CD4-positive, alpha-beta T cell treated with Interleukin-2 at 100 ng/mL for 4 hours (primary cell): ENCODE data around the gene PLEKHM3.

ENCODE experiments used
- DNase-seq: peaks from one replicate; pipeline ENCODE4 v3.0.0-alpha.2; 2020; ENCODE audit warnings: low spot score

The PLEKHM3 gene

DNA sequence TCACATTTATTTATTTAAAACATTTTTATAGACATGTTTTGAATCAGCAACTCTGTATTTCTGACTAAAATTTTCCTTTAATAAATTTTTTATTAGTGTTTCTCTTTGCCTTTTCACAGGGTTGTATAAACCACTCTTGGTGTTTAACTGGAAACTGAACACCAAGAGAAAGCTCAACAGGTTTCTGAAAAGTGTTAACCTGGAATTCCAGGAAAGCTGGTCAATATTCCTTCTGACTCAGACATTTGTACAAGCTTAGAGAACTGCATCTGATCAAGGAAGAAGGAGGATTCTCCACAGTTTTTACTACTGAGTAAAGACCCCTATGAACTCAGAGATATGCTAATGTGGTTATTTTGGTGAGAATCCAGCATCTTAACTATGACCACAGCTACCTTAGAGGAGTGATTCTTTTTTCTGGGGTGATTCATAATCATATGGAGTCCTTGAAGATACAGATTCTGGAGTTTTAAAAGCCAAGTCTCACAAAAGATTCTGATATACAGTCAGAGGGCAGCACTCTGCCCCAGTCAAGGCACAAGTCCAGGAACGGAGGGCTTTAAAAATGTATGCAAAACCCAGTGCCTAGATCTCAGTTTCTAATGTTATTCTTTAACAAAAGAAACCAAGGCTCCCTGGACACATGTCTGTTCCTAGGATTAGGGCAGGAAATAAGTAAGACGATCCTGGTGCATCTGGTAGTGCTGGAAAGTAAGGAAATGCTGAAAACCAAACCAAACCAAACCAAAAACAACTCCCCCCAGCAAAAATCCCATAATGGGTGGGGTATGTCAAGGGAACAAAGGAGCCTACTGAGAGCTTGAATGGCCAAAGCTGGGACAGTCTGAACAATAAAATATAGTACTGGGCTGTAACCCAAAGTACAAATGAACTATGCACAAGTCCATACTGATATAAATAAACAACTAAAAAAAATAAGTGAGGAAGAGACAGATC, 170.6 kb downstream of the PLEKHM3 start:
- DNase-seq, result no peak

DNA sequence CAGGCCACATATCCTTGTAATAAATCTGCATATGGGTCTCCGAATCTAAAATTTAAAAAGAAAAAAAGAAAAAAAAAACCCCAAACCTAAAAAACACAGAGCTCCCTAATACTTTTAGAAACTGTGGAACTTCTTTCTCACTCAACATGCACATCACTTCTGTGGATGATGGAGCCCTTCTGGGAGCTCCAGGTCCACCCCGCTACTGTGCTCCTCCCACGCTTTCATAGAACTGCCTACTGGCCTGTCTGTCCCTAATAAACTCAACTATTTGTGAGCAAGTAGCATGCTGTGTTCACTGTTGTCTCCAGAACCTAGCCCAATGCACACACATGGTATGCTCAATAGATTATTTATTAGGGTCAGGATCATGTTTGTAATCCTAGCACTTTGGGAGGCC, 172.5 kb downstream of the PLEKHM3 start:
- no peak for DNase-seq

DNA sequence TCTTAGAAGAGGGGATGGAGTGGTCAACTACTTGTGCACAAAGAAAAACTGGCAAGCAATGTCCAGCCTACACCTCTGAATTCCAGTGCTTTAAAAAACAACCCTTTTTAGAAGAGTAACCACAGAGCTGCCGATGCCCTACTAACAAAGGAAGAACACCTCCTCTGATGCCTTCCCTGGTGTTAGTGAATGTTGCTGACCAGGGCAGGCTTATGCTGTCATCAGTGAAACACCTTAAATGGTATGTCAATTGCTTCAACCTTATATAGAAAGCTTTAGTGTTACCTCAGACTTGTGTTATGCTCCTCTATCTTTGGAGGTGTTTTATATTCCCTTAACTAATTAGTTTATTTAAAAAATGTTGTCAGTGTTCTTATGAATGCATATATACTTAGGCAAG, 175.9 kb downstream of the PLEKHM3 start:
- no peak for DNase-seq

DNA sequence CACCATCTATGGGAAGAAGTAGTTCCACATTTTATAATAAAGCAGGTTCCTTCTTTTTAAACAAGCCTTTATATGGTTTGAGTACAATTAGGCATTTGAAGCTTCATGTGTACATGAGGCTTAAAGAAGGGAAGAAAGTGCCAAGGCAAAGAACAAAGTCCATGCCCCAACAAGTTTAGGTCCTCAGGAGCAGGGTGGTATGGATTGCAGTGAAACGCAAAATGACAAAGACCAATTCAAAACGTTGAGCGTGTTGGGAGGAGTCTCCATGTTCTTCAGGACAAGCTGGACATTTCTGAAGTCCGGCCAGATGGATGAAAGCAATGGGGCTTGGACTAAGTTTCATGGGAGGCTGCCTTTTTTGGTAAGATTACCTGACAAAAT, 176.8 kb downstream of the PLEKHM3 start:
- no peak for DNase-seq

DNA sequence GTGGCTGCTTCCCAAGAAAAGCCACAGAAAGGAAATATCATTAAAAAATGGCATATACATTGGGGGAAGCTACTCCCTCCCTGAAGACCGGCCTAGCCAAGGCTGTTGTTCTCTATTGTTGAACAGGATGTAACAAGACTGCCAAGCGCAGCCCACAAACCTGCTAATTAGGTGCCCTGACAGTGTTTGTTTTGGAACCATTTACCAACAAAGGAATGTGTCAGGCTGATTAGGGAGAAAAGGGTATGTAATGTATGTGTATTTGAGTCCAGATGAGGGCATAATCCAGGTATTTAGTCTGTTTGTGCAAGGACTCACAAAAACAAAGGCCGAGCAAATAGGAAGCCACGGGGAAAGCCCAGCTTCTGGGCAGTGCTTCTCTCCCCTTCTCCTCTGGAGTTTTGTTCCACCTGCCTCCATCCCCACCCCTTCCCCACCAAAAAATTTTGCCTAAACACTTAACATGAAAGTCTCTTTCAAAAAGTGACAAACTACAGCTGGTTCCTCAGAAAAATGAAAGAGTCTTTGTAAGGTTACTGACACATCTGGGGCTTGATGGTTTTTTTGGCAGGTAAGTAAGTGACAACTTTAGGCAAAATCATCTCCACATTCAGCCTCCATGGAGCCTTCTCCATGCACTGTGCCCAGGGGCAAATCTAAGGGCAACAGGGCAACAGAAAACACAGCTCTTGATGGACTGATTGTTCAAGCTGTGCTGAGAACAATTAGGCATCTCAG, 177.4 kb downstream of the PLEKHM3 start:
- DNase-seq, result no peak

DNA sequence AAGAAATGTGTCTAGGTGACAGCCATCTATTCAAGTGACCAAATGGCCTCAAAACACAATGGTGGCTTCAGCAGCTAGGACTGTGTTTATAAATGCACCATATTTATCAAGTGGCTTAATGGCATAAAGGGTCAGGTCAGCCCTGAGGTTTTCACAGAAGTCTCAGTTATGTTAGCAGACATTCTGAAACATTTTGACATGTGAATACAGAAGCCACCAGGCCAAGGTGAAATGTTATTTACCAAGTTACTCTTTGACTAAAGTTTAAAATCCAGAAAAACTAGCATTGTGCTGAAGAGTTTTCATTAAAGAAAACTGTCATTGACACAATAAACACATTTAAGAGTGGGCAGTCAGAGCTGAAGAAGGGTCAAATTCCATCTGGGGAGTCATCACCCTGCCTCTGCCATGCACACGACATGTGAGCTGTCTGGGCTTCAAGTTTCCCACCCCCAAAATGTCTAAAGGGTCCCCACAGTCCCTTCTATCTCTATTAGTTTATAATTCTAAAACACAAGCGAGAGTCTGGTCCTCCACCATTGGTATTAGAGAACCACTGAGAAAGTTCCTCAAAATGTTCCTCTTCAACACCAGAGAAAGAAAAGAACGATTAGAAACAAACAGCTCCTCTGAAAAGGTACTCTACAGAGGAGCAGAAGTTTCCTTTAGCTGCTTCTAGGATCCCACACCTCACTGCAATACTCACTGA, 178.1 kb downstream of the PLEKHM3 start:
- no peak for DNase-seq

DNA sequence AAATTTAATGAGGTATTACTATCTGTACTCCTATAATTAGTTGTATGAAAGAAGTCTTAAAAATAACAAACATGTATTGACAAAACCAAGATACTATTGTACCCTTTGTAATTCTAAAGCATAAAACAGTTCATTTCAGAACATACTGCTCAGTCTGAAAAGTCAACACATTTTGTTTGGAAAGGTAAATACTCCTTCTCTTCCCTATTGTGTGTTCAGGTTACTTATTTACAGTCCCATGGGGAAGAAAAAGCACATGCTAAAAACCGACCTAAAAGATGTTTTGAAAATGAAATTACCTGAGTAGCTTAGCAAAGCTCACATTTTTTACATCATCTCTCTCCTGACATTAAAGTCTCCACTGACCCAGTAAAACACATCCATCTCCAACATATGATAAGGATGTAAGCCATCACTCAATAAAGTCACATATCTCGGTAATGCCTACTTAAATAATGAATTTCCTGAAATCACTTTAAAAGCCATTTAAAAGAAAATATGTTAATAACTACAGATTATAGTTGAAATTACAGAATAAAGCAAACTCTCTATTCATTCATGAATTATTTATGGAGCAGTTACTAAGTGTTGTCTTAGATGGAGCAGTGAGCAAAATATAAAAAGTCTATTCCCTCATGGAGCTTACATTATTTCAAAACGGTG, 180.0 kb downstream of the PLEKHM3 start:
- no peak for DNase-seq

DNA sequence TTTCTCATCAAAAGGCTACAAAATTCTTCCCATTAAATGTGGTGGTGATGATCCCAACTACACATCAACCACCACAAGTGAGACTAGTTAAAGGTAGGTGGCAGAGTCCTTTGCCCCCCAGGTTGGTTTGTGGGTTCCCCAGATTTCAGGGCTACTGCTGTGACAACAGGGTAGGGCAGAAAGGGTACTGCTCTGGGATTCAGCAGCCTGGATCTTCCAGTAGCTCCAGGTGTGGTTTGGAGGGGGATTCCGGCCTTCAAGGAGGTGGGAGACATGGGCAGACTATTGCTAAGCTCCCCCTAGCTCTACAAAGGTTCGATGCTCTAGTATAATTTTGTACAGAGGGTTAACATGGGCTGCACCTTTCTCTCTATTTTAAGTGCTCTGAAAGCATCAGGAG, 180.7 kb downstream of the PLEKHM3 start:
- no peak for DNase-seq

DNA sequence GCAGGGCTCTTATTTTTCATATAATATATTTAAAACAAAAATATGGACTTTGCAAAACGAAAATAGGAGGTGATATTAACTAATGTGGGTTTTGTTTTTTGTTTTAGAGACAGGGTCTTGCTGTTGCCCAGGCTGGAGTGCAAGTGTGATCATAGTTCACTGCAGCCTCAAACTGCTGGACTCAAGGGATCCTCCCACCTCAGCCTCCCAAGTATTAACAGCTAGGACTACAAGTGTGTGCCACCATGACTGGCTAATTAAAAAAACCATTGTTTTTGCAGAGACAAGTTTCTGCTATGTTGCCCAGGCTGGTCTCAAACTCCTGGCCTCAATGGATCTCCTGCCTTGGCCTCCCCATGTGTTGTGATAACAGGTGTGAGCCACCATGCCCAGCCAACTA, 185.2 kb downstream of the PLEKHM3 start:
- no peak for DNase-seq

DNA sequence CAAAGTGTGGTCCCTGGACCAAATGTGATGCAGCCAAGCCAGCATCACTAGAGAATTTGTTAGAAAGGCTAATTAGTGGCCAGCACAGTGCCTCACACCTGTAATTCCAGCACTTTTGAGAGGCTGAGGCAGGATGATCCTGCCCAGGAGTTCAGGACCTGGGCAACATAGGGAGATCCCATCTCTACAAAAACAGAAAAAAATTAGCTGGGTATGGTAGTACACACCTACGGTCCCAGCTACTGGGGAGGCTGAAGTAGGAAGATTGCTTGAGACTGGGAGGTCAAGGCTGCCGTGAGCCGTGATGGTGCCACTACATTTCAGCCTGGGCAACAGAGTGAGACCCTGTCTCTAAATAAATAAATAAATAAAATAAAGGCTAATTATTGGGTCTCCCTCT, 185.8 kb downstream of the PLEKHM3 start:
- DNase-seq, result no peak

DNA sequence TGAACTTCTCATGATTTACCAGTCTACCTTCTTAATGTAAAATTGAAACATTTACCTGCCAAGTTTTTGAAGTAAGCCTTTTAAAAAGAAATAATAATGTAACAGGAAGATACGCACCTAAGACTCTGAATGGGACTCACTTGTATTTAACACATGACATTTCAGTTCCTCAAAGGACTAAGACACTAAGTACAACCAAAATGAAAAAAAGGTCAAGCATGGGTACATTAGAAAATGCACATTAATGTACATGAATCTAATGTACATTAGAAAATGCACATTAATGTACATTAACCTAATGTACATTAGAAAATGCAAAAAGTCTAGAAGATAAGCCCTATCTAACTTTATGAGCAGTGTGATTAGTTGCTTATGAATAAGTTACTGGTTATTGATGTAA, 186.3 kb downstream of the PLEKHM3 start:
- no peak for DNase-seq

DNA sequence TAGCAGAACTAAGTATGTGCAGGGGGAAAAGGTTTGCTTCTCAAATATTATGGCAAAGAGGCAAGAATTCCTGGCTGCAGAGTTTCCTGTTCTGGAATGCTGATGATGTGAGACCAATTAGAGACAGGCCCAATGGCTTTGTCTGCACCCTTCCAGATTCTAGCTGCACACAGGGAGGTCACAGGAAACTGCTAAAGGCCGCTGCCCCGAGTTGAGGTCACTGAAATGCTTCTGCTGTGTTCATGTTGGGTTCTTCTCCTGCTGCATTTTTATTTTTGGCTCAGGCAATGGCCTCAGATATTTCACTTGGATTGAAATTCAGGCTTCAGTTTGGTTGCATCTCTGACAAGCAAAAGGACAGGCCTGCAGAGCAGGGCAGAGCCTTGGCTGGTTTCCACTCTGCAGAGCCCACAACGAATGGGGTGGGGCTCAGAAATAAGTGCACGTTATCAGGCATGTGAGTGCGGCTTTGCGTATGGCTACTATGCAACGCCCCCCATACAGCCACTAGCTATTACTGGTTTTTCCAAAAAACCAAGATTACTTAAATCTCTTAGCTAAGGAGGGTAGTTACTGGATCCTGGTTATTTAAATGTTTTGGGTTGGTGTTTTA, 188.7 kb downstream of the PLEKHM3 start:
- no peak for DNase-seq

DNA sequence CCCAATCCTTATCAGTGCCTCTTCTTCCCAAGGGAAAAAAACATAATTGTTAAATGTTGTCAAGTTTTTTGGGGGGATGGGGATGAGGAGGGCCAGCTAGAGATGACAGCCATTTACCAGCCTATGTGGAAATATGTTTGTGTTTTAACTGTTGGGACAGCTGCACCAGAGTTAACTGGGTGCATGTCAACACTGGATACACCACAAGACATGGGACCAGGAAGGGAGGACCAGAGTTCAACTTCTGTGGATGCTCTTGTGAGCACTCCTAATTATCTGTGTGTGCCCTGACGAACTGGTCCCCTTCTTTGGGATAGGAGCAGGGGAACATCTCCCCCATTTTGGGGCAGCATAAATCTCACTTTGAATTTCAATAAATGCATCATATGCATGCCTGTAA, 189.5 kb downstream of the PLEKHM3 start:
- no peak for DNase-seq

DNA sequence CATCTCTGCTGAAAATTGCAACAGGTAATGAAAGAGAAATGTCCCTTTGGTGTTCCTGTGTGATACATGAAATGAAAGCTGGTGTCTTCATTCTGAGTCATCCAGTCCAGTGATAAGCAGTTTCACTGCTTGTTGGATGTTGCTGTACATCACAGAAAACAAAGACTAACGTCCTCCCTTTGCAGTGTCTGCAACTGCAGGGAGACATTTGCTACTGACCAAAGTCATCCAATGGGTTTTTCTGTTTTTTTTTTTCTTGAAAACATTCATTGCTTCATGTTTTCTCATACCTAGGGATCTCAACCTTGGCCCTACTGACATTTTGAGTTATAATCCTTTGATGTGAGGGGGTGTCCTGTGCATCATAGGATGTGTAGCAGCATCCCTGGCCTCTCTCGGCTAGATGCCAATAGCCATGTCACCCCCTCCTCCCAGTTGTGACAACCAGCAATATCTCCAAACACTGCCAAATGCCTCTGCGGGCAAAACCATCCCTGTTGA, 192.0 kb downstream of the PLEKHM3 start:
- DNase-seq, result no peak

DNA sequence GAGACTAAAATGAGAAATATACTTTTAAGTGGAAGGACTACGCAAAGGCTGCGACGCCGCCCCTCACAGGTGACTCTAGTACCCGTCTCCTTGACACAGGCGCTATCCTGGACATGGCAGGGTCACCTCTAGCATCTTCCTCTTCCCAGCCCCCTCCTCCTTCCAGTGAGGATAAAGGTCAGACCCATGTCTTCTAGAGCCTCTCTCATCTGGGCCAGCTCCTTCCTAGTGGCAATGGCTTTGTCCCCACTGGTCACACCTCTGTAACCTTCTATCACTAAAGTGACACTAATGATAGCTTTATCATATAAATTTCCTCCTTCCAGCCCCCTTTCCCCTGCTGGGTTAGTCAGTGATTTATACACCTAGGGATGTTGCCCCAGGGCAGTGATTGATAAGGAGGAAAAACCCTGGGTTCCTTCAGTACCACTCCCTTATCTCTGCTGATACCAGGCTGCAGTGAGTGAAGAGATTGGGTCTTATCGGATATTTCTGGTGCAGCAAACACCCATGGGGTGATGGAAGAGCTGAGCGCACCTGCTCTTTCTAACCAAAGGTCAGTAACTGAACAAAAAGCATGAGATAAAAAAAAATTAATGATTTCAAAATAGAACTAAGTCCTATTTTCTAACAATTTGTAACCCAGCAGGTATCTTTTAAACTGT, 193.6 kb downstream of the PLEKHM3 start:
- no peak for DNase-seq

DNA sequence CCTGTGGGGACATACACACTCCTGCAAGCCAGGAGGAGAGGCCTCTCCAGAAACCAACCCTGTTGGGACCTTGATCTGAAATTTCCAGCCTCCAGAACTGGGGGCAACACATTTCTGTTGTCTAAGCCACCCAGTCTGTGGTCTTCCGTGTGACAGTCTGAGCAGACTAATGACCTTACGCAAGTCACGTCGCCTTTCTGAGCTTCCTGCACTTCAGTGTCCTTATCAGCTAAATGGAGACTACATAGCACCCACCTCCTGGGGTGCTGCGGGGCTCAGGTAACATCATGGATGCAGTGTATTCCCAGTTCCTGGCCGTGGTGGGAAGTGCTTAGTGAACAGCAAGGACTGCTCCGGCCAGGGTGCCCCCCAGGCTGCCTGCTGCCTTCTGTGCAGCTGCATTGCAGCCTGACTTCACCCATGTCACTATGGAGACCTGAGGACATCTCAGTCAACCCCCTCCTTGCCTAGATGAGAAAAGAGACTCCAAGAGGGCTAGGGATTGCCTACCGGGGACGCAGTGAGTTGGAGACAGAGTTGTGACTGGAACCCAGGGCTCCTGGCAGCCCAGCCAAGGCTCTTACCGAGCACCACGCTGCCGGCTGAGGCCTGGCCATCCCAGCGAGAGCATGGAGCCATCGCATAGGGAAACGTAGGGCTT, 194.4 kb downstream of the PLEKHM3 start:
- no peak for DNase-seq

DNA sequence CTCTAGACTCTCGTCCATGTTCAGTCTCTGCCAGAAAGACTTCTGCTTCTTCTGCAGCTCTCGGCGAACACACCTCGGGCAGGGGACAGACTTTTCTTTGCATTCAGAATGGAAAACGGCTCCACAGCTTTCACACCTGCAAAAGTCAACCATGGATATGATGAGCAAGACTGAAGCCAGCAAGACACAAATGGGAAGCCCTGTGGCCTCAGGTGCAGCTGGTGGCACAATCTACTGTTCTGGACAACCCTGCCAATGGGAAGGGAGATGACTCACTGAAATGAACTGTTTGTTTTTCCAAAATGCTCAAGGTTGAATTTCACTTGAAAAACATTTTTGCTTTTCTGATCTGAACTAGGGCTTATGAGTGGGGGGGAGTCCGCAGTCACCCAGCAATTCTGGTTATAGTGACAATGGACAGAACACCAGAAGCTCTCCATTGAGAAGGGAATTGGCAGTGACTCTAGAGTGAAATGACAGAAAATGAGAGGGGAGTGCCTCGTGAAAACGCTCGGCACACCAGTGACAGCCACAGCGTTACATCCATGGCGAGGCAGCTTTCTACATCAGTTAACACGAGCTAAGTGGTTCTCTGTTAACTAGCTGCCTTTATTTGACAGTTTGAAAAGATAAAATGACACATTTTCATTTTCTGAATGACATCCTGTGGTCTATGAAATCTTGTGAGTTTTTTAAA, 196.8 kb downstream of the PLEKHM3 start:
- DNase-seq, result no peak

DNA sequence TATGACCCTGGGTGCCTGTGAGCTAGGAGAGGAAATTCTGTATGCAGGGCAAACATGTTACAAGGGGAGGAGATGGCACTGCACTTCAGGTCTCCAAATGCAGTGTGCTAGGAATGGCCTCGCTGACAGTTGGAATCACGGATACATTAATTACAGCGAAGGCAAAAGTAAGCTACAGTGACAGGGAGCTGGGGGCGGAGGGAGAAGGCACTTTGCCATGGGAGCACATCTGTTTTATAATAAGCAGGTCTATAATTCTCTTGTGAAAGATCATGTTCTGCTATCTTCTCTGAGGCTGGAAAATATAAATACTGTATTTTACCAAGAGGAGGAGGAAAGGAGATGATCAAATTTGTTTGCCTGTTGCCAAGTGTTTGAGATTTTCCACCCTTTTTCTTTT, 199.3 kb downstream of the PLEKHM3 start:
- no peak for DNase-seq

DNA sequence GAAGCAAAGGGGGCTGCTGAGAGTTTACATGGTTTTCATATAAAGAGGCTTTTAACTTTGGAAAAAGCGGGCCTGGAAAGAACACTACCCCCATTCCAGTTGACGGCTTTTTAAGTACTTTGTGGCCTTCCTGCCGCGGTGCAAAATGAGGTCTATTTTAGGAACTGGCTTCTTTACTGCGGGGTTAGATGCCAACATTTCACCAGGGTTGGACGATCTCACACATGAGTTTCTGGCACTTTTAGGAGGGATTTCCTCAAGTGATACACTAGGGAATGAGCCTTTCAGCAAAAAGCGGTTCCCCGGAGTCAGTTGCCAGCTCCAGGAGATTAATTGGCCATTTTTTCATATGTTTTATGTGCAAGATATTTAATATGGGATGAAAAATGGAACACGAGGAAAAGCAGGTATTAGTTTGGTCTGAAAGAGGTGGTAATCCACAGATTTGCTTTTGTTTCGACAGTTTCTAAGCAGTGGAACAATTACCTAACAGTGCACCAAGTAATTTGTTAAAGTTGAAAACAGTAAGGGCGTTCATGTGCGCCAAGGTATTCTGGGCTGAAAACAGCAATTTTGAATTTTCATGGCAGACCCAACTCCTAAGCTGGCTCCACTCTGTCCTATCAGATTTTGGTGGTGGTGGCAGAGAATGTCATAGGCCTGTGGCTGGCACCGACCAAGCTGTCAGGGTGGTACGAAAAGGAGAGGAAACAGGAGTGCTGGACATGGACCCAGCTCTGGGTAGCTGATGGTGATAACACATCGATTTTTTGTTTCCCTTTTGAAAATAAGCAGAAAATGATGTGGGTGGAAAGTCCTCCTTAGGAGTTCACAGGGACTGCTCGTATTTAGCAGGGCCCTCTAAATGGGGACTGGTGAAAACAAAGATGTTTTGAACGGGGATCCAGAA, 200.0 kb downstream of the PLEKHM3 start:
- DNase-seq, result no peak
